Fibroblast of lung (primary cell): ENCODE data around the gene OPA1.

ENCODE experiments used
- CTCF ChIP-seq, 2 donors: IDR thresholded peaks in 1 of 2; conservative IDR thresholded peaks in 1 of 2; 1 replicate in 1 of 2; 2 replicates in 1 of 2; pipeline ENCODE4 v1.5.1; 2011 to 2012; ENCODE audit warnings: low read length in 2 of 2, control low read depth in 1 of 2, inconsistent platforms in 1 of 2, low read depth in 1 of 2, mild to moderate bottlenecking in 1 of 2
- EZH2 ChIP-seq: IDR thresholded peaks from 2 replicates; pipeline ENCODE4 v1.5.1; 2012; ENCODE audit warnings: low read length, control low read depth, mild to moderate bottlenecking; ENCODE audit errors: missing control alignments

- TF ChIP-seq CTCF (conservative IDR thresholded peaks at IDR 0.05 in 1 of 2, IDR thresholded peaks at IDR 0.05 in 1 of 2; ENCODE audit: low read depth in 1 of 2, low read length in 2 of 2) = no peak
- no peak for TF ChIP-seq EZH2
Measured at GRCh38 chr3:193734737-193735366, 141.8 kb downstream of the OPA1 start.
